ENCODE data around the gene VWA2.

Gene VWA2

DNA sequence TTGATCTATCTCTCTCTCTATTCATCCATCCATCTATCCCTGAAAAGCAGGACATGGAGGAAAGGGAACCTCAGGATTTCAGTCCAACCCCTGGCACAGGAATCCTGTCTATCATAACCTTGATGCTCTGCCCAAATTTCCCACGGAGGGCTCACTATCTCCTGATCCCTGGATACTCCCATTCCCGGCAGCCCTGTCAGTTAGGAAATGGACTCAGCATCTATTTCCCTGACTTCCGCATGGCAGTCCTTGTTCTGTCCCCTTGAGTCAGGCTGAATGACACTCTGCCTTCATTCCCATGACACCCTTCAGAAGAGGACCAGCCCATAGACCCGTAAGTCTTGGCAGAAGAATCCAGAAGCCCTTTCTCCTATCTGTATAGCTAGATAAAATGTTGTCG, 77.7 kb downstream of the VWA2 start:
- no peak for TF ChIP-seq FOXP2 (optimal IDR thresholded peaks at IDR 0.05; ENCODE audit: control extremely low read depth, extremely low read length, insufficient read depth)
- Histone ChIP-seq H3K27ac (no peak overlapping the region), H3K36me3 (ENCODE audit: insufficient read depth, low read length) (no peaks in the 10 kb centered on the region), H3K4me3 (no peak overlapping the region), H3K9me3 (ENCODE audit: low read depth, low read length) (no peaks in the 10 kb centered on the region), H3K9ac (ENCODE audit: insufficient read length) (no peak overlapping the region)
- DNase-seq (ENCODE audit: low read depth, low spot score): no peak

DNA sequence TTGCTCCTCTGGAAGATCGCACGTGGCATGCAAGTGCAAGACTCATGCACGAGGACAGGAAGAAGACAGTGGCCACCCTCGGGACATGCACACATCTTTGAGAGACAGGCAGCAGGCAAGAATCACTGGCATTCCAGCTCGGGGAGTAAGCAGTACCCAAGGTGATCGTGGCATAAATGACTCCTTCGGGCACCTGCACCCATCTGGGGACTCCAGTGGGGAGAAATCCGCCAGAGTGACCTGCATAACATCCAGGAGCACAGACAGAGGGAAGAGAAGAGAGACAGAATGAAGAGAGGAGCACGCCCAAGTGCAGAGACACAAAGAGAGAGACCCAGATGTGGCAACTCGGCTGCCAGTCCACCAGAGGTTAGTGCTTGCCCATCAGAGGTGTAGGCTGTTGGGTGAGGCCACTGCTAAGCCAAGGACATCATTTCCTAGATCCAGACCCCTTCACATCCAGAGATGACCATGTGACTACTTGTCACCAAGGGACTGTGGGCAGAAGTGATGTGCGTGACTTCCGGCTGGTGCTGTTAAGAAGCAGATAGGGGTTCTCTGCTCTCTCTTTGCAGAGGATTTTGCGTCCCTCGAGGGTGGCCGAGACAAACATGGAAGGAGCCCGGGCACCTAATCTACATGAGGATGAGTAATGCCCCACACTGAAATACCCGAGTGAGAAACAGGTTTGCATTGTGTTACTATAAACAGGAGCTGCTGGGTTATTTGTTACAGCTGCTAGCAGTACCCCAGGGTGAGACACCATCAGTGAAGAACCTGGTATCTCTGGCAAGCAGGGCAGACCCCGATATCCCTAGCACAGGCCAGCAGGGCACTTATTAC, 80.6 kb downstream of the VWA2 start:
- Histone ChIP-seq H3K27ac (no peak overlapping the region), H3K4me3 (no peak overlapping the region), H3K9ac (ENCODE audit: insufficient read length) (no peak overlapping the region), H3K36me3 (ENCODE audit: insufficient read depth, low read length) (no peaks in the 10 kb centered on the region), H3K9me3 (ENCODE audit: low read depth, low read length) (no peaks in the 10 kb centered on the region)
- TF ChIP-seq POLR2AphosphoS5 (IDR thresholded peaks at IDR 0.05; ENCODE audit: borderline replicate concordance, low read depth, low read length) (no peak), FOXP2 (optimal IDR thresholded peaks at IDR 0.05; ENCODE audit: control extremely low read depth, extremely low read length, insufficient read depth) (no peak), EZH2 (IDR thresholded peaks at IDR 0.05) (no peak)
- DNase-seq (ENCODE audit: low read depth, low spot score): no peak

DNA sequence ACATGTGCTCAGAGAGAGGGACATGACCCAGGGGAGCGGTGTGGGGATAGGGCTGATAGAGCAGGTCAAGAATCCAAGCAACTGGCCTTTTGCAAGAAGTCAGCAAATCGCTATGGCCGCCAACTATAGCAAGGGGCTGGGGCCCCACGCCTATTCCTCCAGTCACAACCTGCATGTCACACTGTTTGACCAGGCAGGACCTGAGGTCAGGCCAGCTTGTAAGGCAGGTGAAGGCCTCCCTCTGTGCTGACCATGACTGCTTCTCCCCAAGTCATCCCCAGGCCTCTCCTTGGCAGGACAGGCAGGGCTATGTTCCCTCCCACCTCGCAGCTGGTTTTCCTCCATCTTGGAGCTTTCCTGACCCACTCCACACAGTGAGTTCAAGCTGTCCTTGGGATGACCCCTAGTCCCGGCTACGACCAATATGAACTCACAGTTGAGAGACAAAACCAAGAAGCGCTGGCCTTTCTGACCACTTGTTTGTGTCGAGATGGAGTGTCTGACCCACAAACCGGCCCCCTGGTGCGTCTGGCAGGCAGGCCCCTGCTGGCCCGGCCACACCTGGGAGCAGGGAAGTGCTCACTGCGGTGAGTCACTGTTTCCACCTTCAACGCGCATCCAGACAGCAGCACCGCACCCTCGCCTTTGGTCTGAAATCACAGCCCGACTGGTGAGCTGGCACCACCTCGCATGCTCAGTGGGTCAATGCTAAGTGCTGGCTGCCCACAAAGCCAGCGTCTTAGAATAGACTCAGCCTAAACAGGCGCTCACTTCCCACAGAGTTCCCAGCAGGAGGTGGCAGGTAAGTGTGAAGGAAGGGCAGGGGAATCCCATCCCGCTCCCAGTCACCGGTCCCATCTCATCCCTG, 81.4 kb downstream of the VWA2 start:
- no peak overlapping the region for H3K9ac ChIP-seq (ENCODE audit: insufficient read length)
- no peak for DNase-seq (ENCODE audit: low read depth, low spot score)
- no peaks in the 10 kb centered on the region for H3K36me3 ChIP-seq (ENCODE audit: insufficient read depth, low read length)
- no peak overlapping the region for H3K27ac ChIP-seq
- no peak for TF ChIP-seq EZH2 (IDR thresholded peaks at IDR 0.05)
- TF ChIP-seq FOXP2 (optimal IDR thresholded peaks at IDR 0.05; ENCODE audit: control extremely low read depth, extremely low read length, insufficient read depth): no peak
- H3K4me3 ChIP-seq: no peak overlapping the region
- H3K9me3 ChIP-seq (ENCODE audit: low read depth, low read length): no peaks in the 10 kb centered on the region

DNA sequence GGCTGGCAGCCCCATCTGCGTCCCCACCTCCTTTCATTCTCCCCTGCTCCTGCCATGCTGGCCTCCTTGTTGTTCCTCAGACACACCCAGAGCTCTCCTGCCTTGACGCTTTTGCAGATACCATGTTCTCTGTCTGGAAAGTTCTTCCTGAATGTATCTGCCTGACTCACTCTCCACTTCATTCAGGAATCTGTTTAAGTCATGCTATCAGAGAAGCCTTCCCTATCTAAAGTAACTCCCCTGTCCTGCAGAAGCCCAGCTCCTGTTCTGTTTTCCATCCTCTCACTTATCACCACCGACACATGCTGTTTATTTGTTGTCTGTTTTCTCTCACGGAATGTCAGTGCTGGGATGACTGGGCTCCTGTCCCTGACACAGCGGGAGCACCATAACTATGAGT, 83.3 kb downstream of the VWA2 start:
- H3K9me3 ChIP-seq (ENCODE audit: low read depth, low read length): no peaks in the 10 kb centered on the region
- no peak for DNase-seq (ENCODE audit: low read depth, low spot score)
- TF ChIP-seq POLR2AphosphoS5 (IDR thresholded peaks at IDR 0.05; ENCODE audit: borderline replicate concordance, low read depth, low read length) (no peak), FOXP2 (optimal IDR thresholded peaks at IDR 0.05; ENCODE audit: control extremely low read depth, extremely low read length, insufficient read depth) (no peak)
- no peak overlapping the region for H3K4me3 ChIP-seq
- H3K9ac ChIP-seq (ENCODE audit: insufficient read length): no peak overlapping the region
- H3K36me3 ChIP-seq (ENCODE audit: insufficient read depth, low read length): no peaks in the 10 kb centered on the region
- H3K27ac ChIP-seq: no peak overlapping the region

DNA sequence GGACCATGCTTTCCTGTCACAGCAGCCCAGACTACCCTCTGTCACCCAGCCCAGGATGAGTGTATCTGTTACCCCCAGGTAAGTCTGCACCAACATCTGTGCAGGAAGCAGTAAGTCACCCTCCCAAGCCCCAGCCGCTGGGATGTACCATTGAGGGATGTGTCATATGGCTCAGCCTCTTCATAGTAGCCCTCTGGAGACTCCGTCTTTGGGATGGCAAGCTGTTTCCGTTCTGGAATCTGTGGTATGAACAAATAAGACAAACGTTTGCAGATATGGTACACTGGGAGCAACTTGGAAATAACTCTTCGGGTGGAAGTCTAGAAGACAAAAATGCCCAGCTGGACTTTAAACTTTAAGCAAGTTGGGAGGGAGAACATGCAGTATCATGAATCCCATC, 84.0 kb downstream of the VWA2 start:
- no peak overlapping the region for H3K9ac ChIP-seq (ENCODE audit: insufficient read length)
- DNase-seq (ENCODE audit: low read depth, low spot score): no peak
- no peaks in the 10 kb centered on the region for H3K9me3 ChIP-seq (ENCODE audit: low read depth, low read length)
- H3K4me3 ChIP-seq: no peak overlapping the region
- no peak overlapping the region for H3K27ac ChIP-seq
- TF ChIP-seq POLR2AphosphoS5 (IDR thresholded peaks at IDR 0.05; ENCODE audit: borderline replicate concordance, low read depth, low read length) (no peak), EZH2 (IDR thresholded peaks at IDR 0.05) (no peak), FOXP2 (optimal IDR thresholded peaks at IDR 0.05; ENCODE audit: control extremely low read depth, extremely low read length, insufficient read depth) (no peak)
- H3K36me3 ChIP-seq (ENCODE audit: insufficient read depth, low read length): no peaks in the 10 kb centered on the region

DNA sequence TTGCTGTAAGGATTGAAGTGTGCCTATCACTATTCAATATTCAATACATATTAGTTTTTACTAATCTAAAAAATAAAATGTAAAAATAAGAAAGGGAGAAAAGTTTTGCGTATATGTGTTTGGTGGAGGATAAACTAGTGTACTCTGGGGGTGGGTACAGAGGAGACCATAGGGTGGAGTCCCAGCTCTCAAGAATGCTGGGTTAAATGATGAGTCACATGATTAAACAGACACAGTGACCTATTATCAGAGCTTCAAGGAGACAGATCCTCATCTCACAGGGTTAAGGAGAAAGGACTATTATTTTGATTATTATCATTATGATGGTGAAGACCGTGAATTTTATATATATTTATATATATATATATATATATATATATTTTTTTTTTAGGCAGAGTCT, 87.7 kb downstream of the VWA2 start:
- no peak for DNase-seq (ENCODE audit: low read depth, low spot score)
- no peaks in the 10 kb centered on the region for H3K36me3 ChIP-seq (ENCODE audit: insufficient read depth, low read length)
- H3K9me3 ChIP-seq (ENCODE audit: low read depth, low read length): no peaks in the 10 kb centered on the region
- no peak for TF ChIP-seq EZH2 (IDR thresholded peaks at IDR 0.05)
- TF ChIP-seq POLR2AphosphoS5 (IDR thresholded peaks at IDR 0.05; ENCODE audit: borderline replicate concordance, low read depth, low read length): no peak
- no peak for TF ChIP-seq FOXP2 (optimal IDR thresholded peaks at IDR 0.05; ENCODE audit: control extremely low read depth, extremely low read length, insufficient read depth)
- H3K9ac ChIP-seq (ENCODE audit: insufficient read length): no peak overlapping the region
- no peak overlapping the region for H3K27ac ChIP-seq
- no peak overlapping the region for H3K4me3 ChIP-seq

DNA sequence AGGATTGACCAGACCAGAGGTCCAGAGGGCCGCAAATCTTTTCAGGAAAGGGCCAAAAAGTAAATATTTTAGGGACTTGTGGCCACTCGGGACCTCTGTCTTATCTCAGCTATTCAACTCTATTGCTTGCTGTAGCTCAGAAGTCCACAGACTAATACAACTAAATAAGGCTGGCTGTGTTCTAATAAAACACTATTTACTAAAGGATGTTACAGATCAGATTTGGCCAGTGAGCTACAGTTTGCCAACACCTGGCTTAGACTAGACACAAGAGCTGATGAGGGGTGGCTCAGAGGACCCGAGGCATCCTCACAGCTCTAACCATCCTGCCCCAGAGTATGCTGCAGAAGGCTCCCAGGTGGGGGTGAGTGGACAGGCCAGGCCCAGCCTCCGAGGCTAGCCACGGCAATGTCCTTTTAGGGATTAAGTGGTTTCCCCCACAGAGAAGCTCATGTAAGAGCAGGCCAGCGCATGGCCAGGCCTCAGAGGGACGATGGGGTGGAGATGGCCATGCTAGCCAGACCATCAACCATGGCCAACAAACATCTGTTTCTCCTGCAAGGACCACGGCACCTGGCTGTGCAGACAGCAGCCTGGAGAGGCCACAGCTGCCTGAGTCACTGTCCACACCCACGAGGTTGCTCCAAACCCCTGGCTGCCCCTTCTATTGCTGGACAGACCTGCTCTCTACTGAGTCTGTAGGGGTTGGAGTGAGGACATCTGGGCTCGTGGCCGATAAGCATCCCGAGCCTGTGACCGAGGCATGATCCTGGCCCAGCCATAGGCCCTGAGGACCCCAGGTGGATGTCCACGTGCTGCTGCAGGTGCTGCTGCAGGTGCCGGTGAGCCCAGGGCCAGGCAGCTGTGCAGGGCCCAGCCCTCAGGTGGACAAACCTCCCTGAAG, 88.7 kb downstream of the VWA2 start:
- Histone ChIP-seq H3K36me3 (ENCODE audit: insufficient read depth, low read length) (no peaks in the 10 kb centered on the region), H3K4me3 (no peak overlapping the region), H3K9ac (ENCODE audit: insufficient read length) (no peak overlapping the region), H3K9me3 (ENCODE audit: low read depth, low read length) (no peaks in the 10 kb centered on the region), H3K27ac (no peak overlapping the region)
- DNase-seq (ENCODE audit: low read depth, low spot score): no peak
- no peak for TF ChIP-seq EZH2 (IDR thresholded peaks at IDR 0.05)
- no peak for TF ChIP-seq FOXP2 (optimal IDR thresholded peaks at IDR 0.05; ENCODE audit: control extremely low read depth, extremely low read length, insufficient read depth)
- TF ChIP-seq POLR2AphosphoS5 (IDR thresholded peaks at IDR 0.05; ENCODE audit: borderline replicate concordance, low read depth, low read length): no peak

DNA sequence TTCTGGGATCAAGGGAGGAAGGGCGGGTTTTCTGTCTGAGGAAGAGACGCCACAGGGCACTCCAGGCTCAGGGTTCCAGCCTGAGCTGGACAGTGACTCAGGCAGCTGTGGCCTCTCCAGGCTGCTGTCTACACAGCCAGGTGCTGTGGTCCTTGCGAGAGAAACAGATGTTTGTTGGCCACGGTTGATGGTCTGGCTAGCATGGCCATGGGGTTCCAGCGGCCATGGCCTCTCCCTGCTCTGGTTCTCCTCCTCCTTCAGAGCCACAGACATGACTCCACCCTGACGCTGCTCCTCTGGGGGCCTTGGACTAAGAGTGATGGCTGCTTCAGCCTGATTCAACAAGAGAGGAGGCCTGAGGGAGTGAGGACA, 89.4 kb downstream of the VWA2 start:
- Histone ChIP-seq H3K9me3 (ENCODE audit: low read depth, low read length) (no peaks in the 10 kb centered on the region), H3K27ac (no peak overlapping the region), H3K36me3 (ENCODE audit: insufficient read depth, low read length) (no peaks in the 10 kb centered on the region), H3K9ac (ENCODE audit: insufficient read length) (no peak overlapping the region), H3K4me3 (no peak overlapping the region)
- TF ChIP-seq POLR2AphosphoS5 (IDR thresholded peaks at IDR 0.05; ENCODE audit: borderline replicate concordance, low read depth, low read length) (no peak), FOXP2 (optimal IDR thresholded peaks at IDR 0.05; ENCODE audit: control extremely low read depth, extremely low read length, insufficient read depth) (no peak), EZH2 (IDR thresholded peaks at IDR 0.05) (no peak)
- no peak for DNase-seq (ENCODE audit: low read depth, low spot score)
